Spleen (tissue), 11 donors: ENCODE results near the gene RASL11B. TPM values are rescaled to one million over a fixed set of nuclear protein-coding genes. Genes with fewer than 3 reads are reported as not detected.

Experiments
- DNase-seq: peaks from one replicate; pipeline ENCODE4 v3.0.0-alpha.2; 2020
- H3K27ac ChIP-seq, 8 donors: fragments of 200-600 bp; sonication (generic) in 7 of 8; 1 replicate in 4 of 8; 2 replicates in 4 of 8; pipeline versions ENCODE4 v1.5.0 to v1.8.0; 2016 to 2021; ENCODE audit warnings: inconsistent platforms in 4 of 8, mild to moderate bottlenecking in 4 of 8, moderate library complexity in 1 of 8
- H3K27me3 ChIP-seq, 7 donors: fragments of 200-600 bp; sonication (generic) in 6 of 7; replicated peaks in 1 of 7; 1 replicate in 4 of 7; 2 replicates in 3 of 7; pipeline versions ENCODE4 v1.5.0 to v1.8.0; 2016 to 2021; ENCODE audit warnings: inconsistent platforms in 3 of 7, mild to moderate bottlenecking in 1 of 7
- H3K36me3 ChIP-seq, 6 donors: fragments of 200-600 bp; sonication (generic) in 5 of 6; 1 replicate in 4 of 6; 2 replicates in 2 of 6; pipeline versions ENCODE4 v1.5.0 to v1.8.0; 2016 to 2021; ENCODE audit warnings: inconsistent platforms in 2 of 6
- H3K4me1 ChIP-seq, 6 donors: fragments of 200-600 bp; sonication (generic) in 5 of 6; 1 replicate in 3 of 6; 2 replicates in 3 of 6; pipeline versions ENCODE4 v1.5.0 to v1.8.0; 2016 to 2021; ENCODE audit warnings: inconsistent platforms in 3 of 6
- H3K4me3 ChIP-seq, 8 donors: fragments of 200-600 bp; sonication (generic) in 7 of 8; 1 replicate in 4 of 8; 2 replicates in 4 of 8; pipeline versions ENCODE4 v1.5.0 to v1.8.0; 2016 to 2021; ENCODE audit warnings: inconsistent platforms in 4 of 8, mild to moderate bottlenecking in 4 of 8, moderate library complexity in 2 of 8
- H3K9me3 ChIP-seq, 8 donors: fragments of 200-600 bp; sonication (generic) in 7 of 8; 1 replicate in 4 of 8; 2 replicates in 4 of 8; pipeline versions ENCODE4 v1.5.0 to v1.8.0; 2016 to 2021; ENCODE audit warnings: inconsistent platforms in 4 of 8
- POLR2A ChIP-seq, 3 donors: fragments of 450-650 bp; IDR thresholded peaks; one replicate each; pipeline ENCODE4 v1.5.1; 2017; ENCODE audit warnings: antibody characterized with exemption in 3 of 3, mild to moderate bottlenecking in 1 of 3
- POLR2AphosphoS5 ChIP-seq, 3 donors: sonication (generic); formaldehyde crosslinking; IDR thresholded peaks; one replicate each; pipeline ENCODE4 v1.5.1; 2017; ENCODE audit warnings: antibody characterized with exemption in 3 of 3
- WGBS, 5 donors: extraction: QIAGEN DNeasy Blood & Tissue Kit in 3 of 5; methylation state at CpG; one replicate each; pipeline versions ENCODE4 v1.1.5 to v1.1.7; 2013 to 2018; 5-methylcytosine and 5-hydroxymethylcytosine counted together
- intact Hi-C: fragments of 100-400 bp; cut with DNase I; formaldehyde crosslinking; loops from one replicate; pipeline ENCODE4 v1.15.0; 2023; ENCODE audit warnings: low total_unique reads
- polyA plus RNA-seq, 3 donors: library from polyadenylated mRNA; stranded (reverse); fragments of 200-250 nt; gene quantifications; one replicate each; pipeline ENCODE4 v1.2.1, GENCODE V29; 2013
- total RNA-seq, 7 donors: library from RNA; depleted of rRNA in 3 of 7; stranded (reverse); fragments of >200 nt in 3 of 7; fragmentation: NEBNext Ultra II Directional in 4 of 7; extraction: Animal tissue kit (Norgen Biotek cat#: 25700) in 4 of 7; gene quantifications; one replicate each; pipeline versions ENCODE4 v1.1.0 to v1.2.1, GENCODE V29; 2016 to 2021
- TF ChIP-seq, protein P1 (sequence below), 11 experiments: fragments of 200-600 bp in 7 of 11; fragments of 450-650 bp in 4 of 11; sonication (generic) in 4 of 11; IDR thresholded peaks in 8 of 11; conservative IDR thresholded peaks in 3 of 11; 1 replicate in 7 of 11; 2 replicates in 4 of 11; pipeline versions ENCODE4 v1.4.0 to v1.8.0; 2016 to 2021; ENCODE audit warnings: antibody characterized with exemption in 11 of 11, inconsistent platforms in 4 of 11, mild to moderate bottlenecking in 1 of 11
- donor health status: healthy with polysubstance abuse.
- donor health status: DM: no; HTN: no; CAD: no; lungs with moderate emphysema.
- donor health status: DM: no; HTN: no; CAD: no.
- donor health status: Bipolar disorder and iron deficiency.
- donor health status: healthy.
- donor health status: DM: no; HTN: no; CAD: no.
- donor health status: DM: yes; HTN: yes; CAD: no.

The RASL11B gene
- total and polyA plus RNA-seq, 10 donors: 4.4 to 55.6 (median 18.9) TPM

GRCh38 chr4:52863324-52863723 is 1.2 kb downstream of the RASL11B start:
- Histone ChIP-seq H3K9me3 (peaks cover 0 to 4% (median under 1%) of the 10 kb centered on the region in 8 donors), H3K27ac (peak overlapping the region in 6 of 8 donors; percentile 22 to 85 (median 81)), H3K27me3 (peaks cover 0 to 45% (median 19%) of the 10 kb centered on the region in 7 donors), H3K4me3 (peak overlapping the region; percentile 54 to 86 (median 60)), H3K4me1 (peaks cover 5 to 23% (median 16%) of the 10 kb centered on the region in 6 donors), H3K36me3 (peaks cover 0 to 13% (median 0%) of the 10 kb centered on the region in 6 donors)
- no peak for TF ChIP-seq POLR2AphosphoS5 (IDR thresholded peaks at IDR 0.05)
- no peak for TF ChIP-seq POLR2A (IDR thresholded peaks at IDR 0.05)
- TF ChIP-seq, protein P1, sequence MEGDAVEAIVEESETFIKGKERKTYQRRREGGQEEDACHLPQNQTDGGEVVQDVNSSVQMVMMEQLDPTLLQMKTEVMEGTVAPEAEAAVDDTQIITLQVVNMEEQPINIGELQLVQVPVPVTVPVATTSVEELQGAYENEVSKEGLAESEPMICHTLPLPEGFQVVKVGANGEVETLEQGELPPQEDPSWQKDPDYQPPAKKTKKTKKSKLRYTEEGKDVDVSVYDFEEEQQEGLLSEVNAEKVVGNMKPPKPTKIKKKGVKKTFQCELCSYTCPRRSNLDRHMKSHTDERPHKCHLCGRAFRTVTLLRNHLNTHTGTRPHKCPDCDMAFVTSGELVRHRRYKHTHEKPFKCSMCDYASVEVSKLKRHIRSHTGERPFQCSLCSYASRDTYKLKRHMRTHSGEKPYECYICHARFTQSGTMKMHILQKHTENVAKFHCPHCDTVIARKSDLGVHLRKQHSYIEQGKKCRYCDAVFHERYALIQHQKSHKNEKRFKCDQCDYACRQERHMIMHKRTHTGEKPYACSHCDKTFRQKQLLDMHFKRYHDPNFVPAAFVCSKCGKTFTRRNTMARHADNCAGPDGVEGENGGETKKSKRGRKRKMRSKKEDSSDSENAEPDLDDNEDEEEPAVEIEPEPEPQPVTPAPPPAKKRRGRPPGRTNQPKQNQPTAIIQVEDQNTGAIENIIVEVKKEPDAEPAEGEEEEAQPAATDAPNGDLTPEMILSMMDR (IDR thresholded peaks at IDR 0.05 in 8 of 11, conservative IDR thresholded peaks at IDR 0.05 in 3 of 11): no peak
- 71 to 86% (median 75%) methylated on average over 6 of the region's 6 CpGs for WGBS, 5 donors
- DNase-seq: no peak
- intact Hi-C loops: no loop called here

- Histone ChIP-seq H3K4me3 (peak overlapping the region; percentile 6 to 86 (median 58)), H3K27me3 (peaks cover 0 to 39% (median 19%) of the 10 kb centered on the region in 7 donors), H3K4me1 (peaks cover 5 to 27% (median 16%) of the 10 kb centered on the region in 6 donors), H3K27ac (peak overlapping the region in 4 of 8 donors; percentile 42 to 85 (median 78)), H3K9me3 (no peaks in the 10 kb centered on the region), H3K36me3 (peaks cover 0 to 13% (median 0%) of the 10 kb centered on the region in 6 donors)
- DNase-seq: no peak
- intact Hi-C loops: no loop called here
- TF ChIP-seq, protein P1 (IDR thresholded peaks at IDR 0.05 in 8 of 11, conservative IDR thresholded peaks at IDR 0.05 in 3 of 11): no peak
- TF ChIP-seq POLR2AphosphoS5 (IDR thresholded peaks at IDR 0.05) (no peak), POLR2A (IDR thresholded peaks at IDR 0.05) (no peak)
- WGBS, 5 donors: 70 to 84% (median 78%) methylated on average over 5 of the region's 5 CpGs
These were observed 2.7 kb downstream of the RASL11B start for GRCh38 chr4:52864793-52865192.

DNA sequence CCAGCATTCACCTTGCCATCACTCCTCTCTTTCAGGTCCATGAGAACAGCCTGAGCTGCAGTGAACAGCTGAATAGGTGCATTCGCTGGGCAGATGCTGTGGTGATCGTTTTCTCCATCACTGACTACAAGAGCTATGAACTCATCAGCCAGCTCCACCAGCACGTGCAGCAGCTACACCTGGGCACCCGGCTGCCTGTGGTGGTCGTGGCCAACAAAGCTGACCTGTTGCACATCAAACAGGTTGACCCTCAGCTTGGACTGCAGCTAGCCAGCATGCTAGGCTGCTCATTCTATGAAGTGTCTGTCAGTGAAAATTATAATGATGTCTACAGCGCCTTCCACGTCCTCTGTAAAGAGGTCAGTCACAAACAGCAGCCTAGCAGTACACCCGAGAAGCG is 3.2 kb downstream of the RASL11B start:
- Histone ChIP-seq H3K27ac (peak overlapping the region in 3 of 8 donors; percentile 75 to 85 (median 81)), H3K9me3 (no peaks in the 10 kb centered on the region), H3K36me3 (peaks cover 0 to 13% (median 0%) of the 10 kb centered on the region in 6 donors), H3K4me3 (peak overlapping the region; percentile 6 to 86 (median 58)), H3K4me1 (peaks cover 5 to 27% (median 16%) of the 10 kb centered on the region in 6 donors), H3K27me3 (peaks cover 0 to 34% (median 19%) of the 10 kb centered on the region in 7 donors)
- 77 to 93% (median 83%) methylated on average over 8 to 9 of the region's 9 CpGs for WGBS, 5 donors
- intact Hi-C loops: no loop called here
- TF ChIP-seq POLR2A (IDR thresholded peaks at IDR 0.05) (no peak), POLR2AphosphoS5 (IDR thresholded peaks at IDR 0.05) (no peak)
- TF ChIP-seq, protein P1 (IDR thresholded peaks at IDR 0.05 in 8 of 11, conservative IDR thresholded peaks at IDR 0.05 in 3 of 11): no peak
- DNase-seq: no peak

DNA sequence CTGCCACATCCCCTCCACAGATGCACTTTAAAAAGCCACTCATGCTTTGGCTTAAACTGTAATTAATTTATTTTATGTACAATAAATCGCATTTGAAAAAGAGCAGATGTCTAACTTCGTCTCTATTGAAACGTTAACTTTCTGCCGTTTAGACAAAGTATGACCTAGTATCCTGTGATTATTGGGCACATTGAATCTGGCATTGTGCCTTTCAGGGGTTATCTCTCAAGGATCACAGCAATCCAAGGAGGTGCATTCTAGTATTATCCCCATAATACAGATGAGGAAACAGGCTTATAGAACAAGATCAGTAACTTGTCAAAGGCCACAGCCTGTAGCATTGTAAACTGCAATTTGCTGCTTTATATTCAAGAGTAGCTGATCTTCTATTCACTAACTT is 4.6 kb downstream of the RASL11B start:
- Histone ChIP-seq H3K27me3 (peaks cover 0 to 23% (median 10%) of the 10 kb centered on the region in 7 donors), H3K9me3 (no peaks in the 10 kb centered on the region), H3K4me3 (peak overlapping the region in 5 of 8 donors; percentile 57 to 86 (median 60)), H3K27ac (peak overlapping the region in 5 of 8 donors; percentile 10 to 85 (median 75)), H3K4me1 (peaks cover 5 to 21% (median 10%) of the 10 kb centered on the region in 6 donors), H3K36me3 (peaks cover 0 to 27% (median 0%) of the 10 kb centered on the region in 6 donors)
- intact Hi-C loops: no loop called here
- WGBS, 5 donors: 69 to 82% (median 78%) methylated on average over 4 of the region's 4 CpGs
- DNase-seq: no peak
- TF ChIP-seq POLR2AphosphoS5 (IDR thresholded peaks at IDR 0.05): no peak
- TF ChIP-seq, protein P1 (IDR thresholded peaks at IDR 0.05 in 8 of 11, conservative IDR thresholded peaks at IDR 0.05 in 3 of 11): no peak
- TF ChIP-seq POLR2A (IDR thresholded peaks at IDR 0.05): no peak
